ENCODE measurements around the gene TAX1BP1.

- TF ChIP-seq POLR2A (IDR thresholded peaks at IDR 0.05; ENCODE audit: low read depth, low read length) (no peak), POLR2AphosphoS5 (IDR thresholded peaks at IDR 0.05; ENCODE audit: low read depth, low read length) (no peak), TAF1 (IDR thresholded peaks at IDR 0.05; ENCODE audit: low read depth, low read length) (no peak), SPI1 (IDR thresholded peaks at IDR 0.05; ENCODE audit: low read depth, low read length) (no peak), POU2F2 (IDR thresholded peaks at IDR 0.05; ENCODE audit: low read depth, low read length) (no peak)
These were observed 2.8 kb upstream of the TAX1BP1 start for GRCh38 chr7:27737178-27737577.

Data from GM12891 (cell line).